Activated naive CD8-positive, alpha-beta T cell treated with anti-CD3 and anti-CD28 coated beads, Interleukin-2, amount 50 U/mL, for 24 hours (primary cell): Measurements from ENCODE around the gene ST8SIA5.
"Not testable (repeated sequence)": the region's sequence is repeated elsewhere in the genome, so short reads cannot be mapped to it uniquely, and the experiment has no call there.

ENCODE experiments used
- ATAC-seq: fragments of 150-1000 bp; cut with Tn5 transposase; one replicate; pipeline ENCODE4 v1.10.0; 2021
- DNase-seq: peaks from one replicate; pipeline ENCODE4 v3.0.0; 2021
- H3K27ac Mint-ChIP-seq: one replicate; pipeline ENCODE4 v1.8.0; 2021; ENCODE audit warnings: mild to moderate bottlenecking, mixed read lengths
- H3K27me3 Mint-ChIP-seq: one replicate; pipeline ENCODE4 v1.8.0; 2021; ENCODE audit warnings: mixed read lengths
- H3K36me3 Mint-ChIP-seq: one replicate; pipeline ENCODE4 v1.8.0; 2021; ENCODE audit warnings: low read depth, mixed read lengths
- H3K4me1 Mint-ChIP-seq: one replicate; pipeline ENCODE4 v1.8.0; 2021; ENCODE audit warnings: mixed read lengths
- H3K4me3 Mint-ChIP-seq: one replicate; pipeline ENCODE4 v1.8.0; 2021; ENCODE audit warnings: mild to moderate bottlenecking, moderate library complexity, mixed read lengths
- H3K9me3 Mint-ChIP-seq: one replicate; pipeline ENCODE4 v1.8.0; 2021; ENCODE audit warnings: mixed read lengths

Gene ST8SIA5

DNA sequence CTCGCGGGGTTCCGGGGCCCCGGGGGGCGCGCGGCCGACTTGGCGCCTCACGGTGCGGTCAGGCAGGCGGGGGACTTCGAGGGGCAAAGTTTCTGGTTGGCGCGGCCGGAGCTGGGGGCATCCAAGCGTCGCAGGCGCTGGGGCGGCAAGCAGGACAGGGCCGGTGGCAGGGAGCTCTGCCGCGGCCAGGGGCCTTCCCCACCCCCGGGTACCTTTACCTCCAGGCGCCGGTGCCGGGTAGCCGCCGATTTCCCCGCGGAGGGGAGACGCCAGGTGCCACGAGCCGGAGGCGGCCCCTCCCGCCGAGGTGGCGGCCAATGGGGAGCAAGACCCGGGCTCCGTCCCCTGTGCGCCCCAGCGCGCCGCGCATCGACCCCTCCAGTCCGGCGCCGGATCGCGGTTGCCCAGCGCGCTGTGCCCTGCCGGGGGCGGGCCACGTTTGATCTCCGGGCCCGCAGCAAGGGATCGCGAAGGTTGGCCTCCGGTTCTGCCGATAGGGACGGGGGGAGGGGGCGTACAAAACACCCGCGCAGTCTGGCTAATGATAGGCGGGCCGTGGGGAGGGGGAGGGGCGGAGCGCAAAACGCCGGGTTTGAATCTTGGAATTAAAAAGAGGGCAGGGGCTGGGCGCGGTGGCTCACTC lies at the start of gene ST8SIA5:
Gene ST8SIA5, minus strand, starts transcription at position 495 of the 643 bp plus-strand sequence. CDS start 545 bp downstream, outside the sequence.
- H3K4me3 Mint-ChIP-seq: peak within 1 kb of the TSS; percentile 38
- peaks cover 13% of the 10 kb centered on the region for H3K4me1 Mint-ChIP-seq
- no peak within 1 kb of the TSS for H3K27ac Mint-ChIP-seq
- no peaks in the 10 kb centered on the region for H3K36me3 Mint-ChIP-seq
- peaks cover 68% of the 10 kb centered on the region for H3K27me3 Mint-ChIP-seq
- peak; percentile 12 for DNase-seq
- ATAC-seq: no peak
- H3K9me3 Mint-ChIP-seq: no peaks in the 10 kb centered on the region

DNA sequence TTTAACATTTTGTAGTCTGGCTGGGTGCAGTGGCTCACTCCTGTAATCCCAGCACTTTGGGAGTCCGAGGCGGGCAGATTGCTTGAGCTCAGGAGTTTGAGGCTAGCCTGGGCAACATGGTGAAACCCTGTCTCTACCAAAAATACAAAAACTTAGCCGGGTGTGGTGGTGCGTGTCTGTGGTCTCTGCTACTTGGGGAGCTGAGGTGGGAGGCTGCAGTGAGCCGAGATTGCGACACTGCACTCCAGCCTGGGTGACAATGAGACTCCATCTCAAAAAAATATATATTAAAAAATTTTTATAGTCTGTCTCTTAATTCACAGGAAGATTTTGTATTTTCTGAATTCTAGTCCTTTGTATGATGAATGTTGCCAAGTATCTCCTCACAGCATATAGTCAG lies 39.1 kb upstream of the ST8SIA5 start:
- not testable (repeated sequence) for H3K4me3 Mint-ChIP-seq, H3K4me1 Mint-ChIP-seq, H3K36me3 Mint-ChIP-seq, DNase-seq, H3K27me3 Mint-ChIP-seq, H3K9me3 Mint-ChIP-seq, H3K27ac Mint-ChIP-seq, ATAC-seq

GRCh38 chr18:46794607-46795006 lies 37.8 kb upstream of the ST8SIA5 start:
- Mint-ChIP-seq H3K36me3 (peaks cover 2% of the 10 kb centered on the region), H3K27ac (no peak overlapping the region), H3K4me1 (no peaks in the 10 kb centered on the region), H3K9me3 (peaks cover 4% of the 10 kb centered on the region), H3K27me3 (no peaks in the 10 kb centered on the region), H3K4me3 (no peak overlapping the region)
- ATAC-seq (no peak), DNase-seq (no peak)

GRCh38 chr18:46793565-46793964 lies 36.7 kb upstream of the ST8SIA5 start:
- no peak for ATAC-seq
- Mint-ChIP-seq H3K9me3 (peaks cover 4% of the 10 kb centered on the region), H3K4me3 (no peak overlapping the region), H3K4me1 (no peaks in the 10 kb centered on the region), H3K27me3 (no peaks in the 10 kb centered on the region), H3K27ac (no peak overlapping the region), H3K36me3 (no peaks in the 10 kb centered on the region)
- DNase-seq: no peak

DNA sequence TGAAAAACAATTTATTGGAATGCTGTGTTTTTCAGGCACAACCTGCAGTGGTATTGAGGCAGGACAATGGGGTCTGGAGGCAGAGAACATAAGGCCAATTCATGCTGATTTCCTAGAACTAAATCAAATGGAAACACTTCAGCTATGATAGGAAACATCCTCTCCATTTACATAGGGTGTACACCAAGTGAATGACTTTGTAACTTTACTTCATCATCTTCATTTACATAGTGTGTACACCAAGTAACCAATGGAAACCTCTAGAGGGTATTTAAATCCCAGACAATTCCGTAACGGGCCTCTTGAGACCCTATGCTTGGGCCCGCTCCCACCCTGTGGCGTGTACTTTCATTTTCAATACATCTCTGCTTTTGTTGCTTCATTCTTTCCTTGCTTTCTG lies 32.2 kb upstream of the ST8SIA5 start:
- no peak for DNase-seq
- H3K27me3 Mint-ChIP-seq: peaks cover 3% of the 10 kb centered on the region
- H3K36me3 Mint-ChIP-seq: peaks cover 2% of the 10 kb centered on the region
- no peak overlapping the region for H3K4me3 Mint-ChIP-seq
- H3K9me3 Mint-ChIP-seq: peaks cover 9% of the 10 kb centered on the region
- no peaks in the 10 kb centered on the region for H3K4me1 Mint-ChIP-seq
- no peak for ATAC-seq
- H3K27ac Mint-ChIP-seq: no peak overlapping the region

- H3K27me3 Mint-ChIP-seq: peaks cover 3% of the 10 kb centered on the region
- H3K4me1 Mint-ChIP-seq: no peaks in the 10 kb centered on the region
- peaks cover 2% of the 10 kb centered on the region for H3K36me3 Mint-ChIP-seq
- H3K9me3 Mint-ChIP-seq: peaks cover 9% of the 10 kb centered on the region
- no peak overlapping the region for H3K27ac Mint-ChIP-seq
- H3K4me3 Mint-ChIP-seq: no peak overlapping the region
- ATAC-seq (no peak), DNase-seq (no peak)
These were observed 30.8 kb upstream of the ST8SIA5 start for GRCh38 chr18:46787674-46788073.

DNA sequence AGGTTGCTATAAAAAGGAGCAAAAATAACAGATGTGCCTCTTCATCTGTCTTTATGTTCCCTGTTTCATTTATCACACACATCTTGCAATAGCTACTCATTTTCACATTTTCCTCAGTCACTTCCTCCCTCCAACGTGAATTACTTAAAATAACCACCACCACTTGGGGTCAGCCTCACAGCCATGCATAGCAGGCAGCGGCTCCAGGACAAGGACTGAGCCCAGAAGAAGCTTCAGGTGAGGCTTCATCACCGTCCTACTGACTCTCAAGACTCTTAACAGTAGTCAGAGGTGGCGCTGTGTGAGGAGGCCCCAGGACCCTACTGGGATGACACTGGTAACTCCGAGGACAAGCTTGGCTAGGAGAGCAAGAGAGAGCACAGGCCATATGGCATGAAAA lies 15.5 kb upstream of the ST8SIA5 start:
- no peak overlapping the region for H3K27ac Mint-ChIP-seq
- ATAC-seq: no peak
- H3K4me3 Mint-ChIP-seq: no peak overlapping the region
- no peaks in the 10 kb centered on the region for H3K36me3 Mint-ChIP-seq
- H3K27me3 Mint-ChIP-seq: peaks cover 3% of the 10 kb centered on the region
- H3K4me1 Mint-ChIP-seq: peaks cover 3% of the 10 kb centered on the region
- H3K9me3 Mint-ChIP-seq: no peaks in the 10 kb centered on the region
- no peak for DNase-seq

DNA sequence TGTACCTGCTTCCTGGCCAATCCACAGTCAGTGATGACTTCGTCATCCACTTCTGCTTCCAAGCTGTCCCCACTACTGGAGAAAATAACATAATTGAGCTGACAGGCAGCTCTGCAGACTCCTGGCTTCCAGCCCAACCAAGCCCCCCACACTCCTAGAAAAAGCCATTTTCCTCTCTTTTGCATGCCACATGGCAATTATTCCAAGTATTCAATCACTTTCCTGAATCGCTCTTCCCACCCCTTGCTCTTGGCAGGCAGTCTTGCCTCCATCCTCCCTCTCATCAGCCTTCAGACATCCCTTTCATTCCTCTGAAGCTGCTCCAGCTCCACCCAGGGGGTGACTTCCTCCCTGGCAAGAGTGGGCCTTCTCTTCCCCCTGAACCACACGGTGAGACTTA lies 14.3 kb upstream of the ST8SIA5 start:
- ATAC-seq (no peak), DNase-seq (no peak)
- no peak overlapping the region for H3K4me3 Mint-ChIP-seq
- no peaks in the 10 kb centered on the region for H3K36me3 Mint-ChIP-seq
- H3K27me3 Mint-ChIP-seq: peaks cover 3% of the 10 kb centered on the region
- no peak overlapping the region for H3K27ac Mint-ChIP-seq
- no peaks in the 10 kb centered on the region for H3K9me3 Mint-ChIP-seq
- H3K4me1 Mint-ChIP-seq: peaks cover 3% of the 10 kb centered on the region

- Mint-ChIP-seq H3K27me3 (peaks cover 3% of the 10 kb centered on the region), H3K36me3 (no peaks in the 10 kb centered on the region), H3K4me3 (no peak overlapping the region), H3K9me3 (no peaks in the 10 kb centered on the region), H3K27ac (no peak overlapping the region), H3K4me1 (peaks cover 3% of the 10 kb centered on the region)
- ATAC-seq (no peak), DNase-seq (no peak)
These were observed 13.9 kb upstream of the ST8SIA5 start for GRCh38 chr18:46770708-46771107.

DNA sequence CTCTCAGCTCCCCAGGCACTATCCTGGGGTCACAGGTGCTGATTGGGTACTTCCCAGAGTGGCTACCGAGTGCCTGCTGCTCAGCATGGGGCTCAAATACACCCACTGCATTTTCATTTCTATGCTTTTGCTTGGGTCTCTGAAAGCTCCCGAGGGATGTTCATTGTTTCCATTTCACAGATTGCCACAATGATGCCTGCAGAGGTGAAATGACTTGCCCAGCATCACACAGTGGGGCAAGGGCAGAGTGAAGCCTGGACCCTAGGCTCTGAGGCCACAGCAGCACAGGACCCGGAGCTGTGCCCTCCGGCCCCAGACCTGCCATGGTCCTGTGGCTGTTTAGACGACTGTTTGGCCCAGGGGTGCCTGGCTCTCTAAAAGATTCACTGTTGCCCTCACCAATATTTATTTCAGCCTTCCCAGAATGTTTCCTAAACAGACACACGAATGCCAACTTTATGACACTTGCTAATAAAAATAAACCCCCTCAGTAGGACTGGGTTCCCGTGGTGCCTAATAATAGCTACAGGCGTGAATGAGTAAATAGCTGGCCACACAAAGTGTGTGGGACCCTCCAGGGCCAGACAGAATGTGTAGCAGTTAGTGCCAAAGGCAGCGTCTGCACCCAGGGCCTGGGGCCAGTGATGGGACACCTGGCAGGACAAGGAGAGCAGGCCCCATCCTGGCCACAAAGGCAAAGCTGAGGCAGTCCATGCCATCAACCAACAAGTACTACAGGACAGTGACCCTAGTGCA lies 11.5 kb upstream of the ST8SIA5 start:
- no peak overlapping the region for H3K27ac Mint-ChIP-seq
- H3K4me1 Mint-ChIP-seq: peaks cover 3% of the 10 kb centered on the region
- no peak overlapping the region for H3K4me3 Mint-ChIP-seq
- ATAC-seq: peak; percentile 47
- no peaks in the 10 kb centered on the region for H3K36me3 Mint-ChIP-seq
- H3K9me3 Mint-ChIP-seq: no peaks in the 10 kb centered on the region
- no peak for DNase-seq
- H3K27me3 Mint-ChIP-seq: peaks cover 9% of the 10 kb centered on the region

GRCh38 chr18:46767217-46767616 lies 10.4 kb upstream of the ST8SIA5 start:
- Mint-ChIP-seq H3K27me3 (peaks cover 9% of the 10 kb centered on the region), H3K36me3 (no peaks in the 10 kb centered on the region), H3K9me3 (no peaks in the 10 kb centered on the region)

DNA sequence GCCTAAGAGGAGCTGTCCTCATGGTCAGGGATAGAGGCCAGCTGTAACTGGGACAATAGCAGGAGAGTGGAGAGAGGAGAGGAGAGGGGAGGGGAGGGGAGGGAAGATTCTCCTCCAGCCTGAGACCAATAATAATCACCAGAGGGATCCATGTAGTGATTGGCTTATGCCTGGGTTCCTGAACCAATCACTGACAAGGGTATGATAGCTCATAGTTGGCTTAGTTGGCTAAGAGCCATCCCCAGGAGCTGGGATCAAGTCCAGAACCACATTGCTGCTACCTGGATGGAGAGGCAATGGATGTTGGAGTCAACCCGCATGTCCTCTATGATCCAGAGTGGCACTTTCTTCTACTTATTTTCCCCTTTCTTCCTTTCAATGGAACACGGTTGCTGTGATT lies 7.7 kb upstream of the ST8SIA5 start:
- Mint-ChIP-seq H3K4me3 (no peak overlapping the region), H3K36me3 (no peaks in the 10 kb centered on the region), H3K27ac (no peak overlapping the region), H3K4me1 (no peaks in the 10 kb centered on the region), H3K27me3 (peaks cover 26% of the 10 kb centered on the region), H3K9me3 (no peaks in the 10 kb centered on the region)
- DNase-seq: no peak
- ATAC-seq: no peak

More at GRCh38 chr18:46767217-46767616, 10.4 kb upstream of the ST8SIA5 start:
- DNase-seq: no peak
- H3K4me1 Mint-ChIP-seq: peaks cover 3% of the 10 kb centered on the region
- ATAC-seq: no peak
- H3K27ac Mint-ChIP-seq: no peak overlapping the region
- no peak overlapping the region for H3K4me3 Mint-ChIP-seq

DNA sequence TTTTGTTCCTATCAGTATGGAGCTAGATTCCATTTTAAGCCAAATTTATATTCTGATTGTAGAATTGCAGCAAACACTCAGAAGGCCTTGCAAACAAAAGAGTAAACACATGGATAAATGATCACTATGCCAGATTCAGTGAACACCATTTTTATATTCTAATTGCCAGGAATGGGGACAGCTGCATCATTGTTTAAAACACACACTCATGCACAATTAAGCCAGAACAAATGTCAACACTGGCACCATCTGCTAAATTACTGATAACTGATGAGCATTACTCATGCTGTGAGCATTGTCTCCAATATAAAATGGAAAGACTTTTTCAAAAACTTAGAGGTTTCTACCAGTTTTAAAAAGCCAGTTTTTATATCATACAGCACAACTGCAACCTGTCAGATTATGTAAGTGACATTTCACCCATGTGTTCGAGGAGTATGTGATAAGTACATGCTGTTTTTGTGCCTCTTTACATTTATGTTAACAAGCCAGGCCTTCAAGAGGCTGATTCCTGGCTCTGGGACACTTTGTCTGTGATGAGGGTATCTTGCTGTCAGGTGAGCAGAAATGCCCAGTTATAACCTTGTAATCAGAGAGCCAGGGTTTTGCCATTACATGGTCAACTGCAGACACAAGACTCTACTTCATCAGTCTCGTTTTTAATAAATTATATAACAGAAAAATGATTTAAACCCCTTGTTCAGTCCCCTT lies 4.4 kb upstream of the ST8SIA5 start:
- Mint-ChIP-seq H3K27me3 (peaks cover 48% of the 10 kb centered on the region), H3K27ac (no peak overlapping the region), H3K4me3 (no peak overlapping the region), H3K36me3 (no peaks in the 10 kb centered on the region), H3K9me3 (no peaks in the 10 kb centered on the region), H3K4me1 (peaks cover 3% of the 10 kb centered on the region)
- no peak for ATAC-seq
- DNase-seq: no peak

GRCh38 chr18:46759890-46760289 lies 3.0 kb upstream of the ST8SIA5 start:
- Mint-ChIP-seq H3K27ac (no peak overlapping the region), H3K9me3 (no peaks in the 10 kb centered on the region), H3K36me3 (no peaks in the 10 kb centered on the region), H3K4me1 (peaks cover 10% of the 10 kb centered on the region), H3K4me3 (no peak overlapping the region), H3K27me3 (peaks cover 57% of the 10 kb centered on the region)
- no peak for DNase-seq
- no peak for ATAC-seq

GRCh38 chr18:46756025-46756558 lies 761 bp downstream of the ST8SIA5 start:
- Mint-ChIP-seq H3K27ac (no peak overlapping the region), H3K4me1 (peaks cover 13% of the 10 kb centered on the region), H3K36me3 (no peaks in the 10 kb centered on the region), H3K27me3 (peaks cover 67% of the 10 kb centered on the region), H3K9me3 (no peaks in the 10 kb centered on the region), H3K4me3 (no peak overlapping the region)
- DNase-seq: no peak
- ATAC-seq: no peak
